ENCODE measurements around the gene MRPS16. TPM values are rescaled to one million over a fixed set of nuclear protein-coding genes. Genes with fewer than 3 reads are reported as not detected.

MRPS16 gene
- polyA plus RNA-seq, 4 donors, result 57.0 to 85.6 (median 75.6) TPM

DNA sequence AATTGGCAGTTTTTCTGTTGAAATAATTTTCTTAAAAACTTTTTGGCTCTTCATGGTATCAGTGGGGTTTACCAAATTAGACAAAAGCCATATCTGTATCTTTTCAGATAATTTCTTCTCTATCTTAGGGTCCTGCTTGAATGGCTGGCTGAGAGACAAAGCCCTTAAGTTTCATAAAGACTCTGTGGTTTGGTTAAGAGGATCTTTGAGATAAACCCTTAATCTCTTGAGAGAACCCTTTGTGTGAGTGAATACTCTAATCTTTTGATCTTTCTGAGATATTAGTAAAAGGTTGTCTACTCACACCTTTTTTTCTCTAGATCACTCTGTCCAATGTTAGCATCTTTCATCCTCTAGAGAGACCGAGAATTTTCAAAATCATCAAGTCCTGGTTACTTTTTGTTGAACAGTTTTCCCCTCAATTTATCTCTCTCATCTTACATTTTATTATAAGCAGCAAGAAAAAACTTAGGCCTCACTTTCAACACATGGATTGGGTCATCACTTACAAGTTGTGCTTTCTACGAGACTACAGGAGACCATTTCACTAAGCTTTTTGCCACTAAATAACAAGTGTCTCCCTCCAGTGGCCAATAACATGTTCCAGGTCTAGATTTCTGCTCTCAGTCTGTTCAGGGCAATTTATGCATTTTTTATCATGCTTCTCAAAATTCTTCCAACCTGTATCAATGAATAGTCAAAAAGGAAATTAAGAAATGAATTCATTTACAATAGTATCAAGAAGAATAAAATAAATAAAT is 33.8 kb downstream of the MRPS16 start:
- Histone ChIP-seq H3K27me3 (ENCODE audit: control insufficient read depth in 3 of 3, insufficient read depth in 3 of 3, low read length in 3 of 3) (no peaks in the 10 kb centered on the region), H3K36me3 (ENCODE audit: control insufficient read depth in 3 of 3, insufficient read depth in 2 of 3, low read depth in 1 of 3, low read length in 3 of 3) (peaks cover 2 to 6% (median 6%) of the 10 kb centered on the region in 3 donors), H3K9me3 (ENCODE audit: control insufficient read depth in 2 of 2, insufficient read depth in 1 of 2, low read depth in 1 of 2, low read length in 1 of 2) (no peaks in the 10 kb centered on the region), H3K27ac (ENCODE audit: low read depth in 1 of 3, low read length in 2 of 3) (no peak overlapping the region), H3K4me1 (ENCODE audit: control insufficient read depth in 3 of 3, insufficient read depth in 2 of 3, low read depth in 1 of 3, low read length in 2 of 3) (no peaks in the 10 kb centered on the region), H3K4me3 (ENCODE audit: low read depth in 1 of 3, low read length in 3 of 3) (no peak overlapping the region)
- WGBS, 3 donors, result 91 to 93% (median 91%) methylated on average over 2 of the region's 2 CpGs
- FAIRE-seq (no peak), DNase-seq (peak; percentile 5 to 16)

DNA sequence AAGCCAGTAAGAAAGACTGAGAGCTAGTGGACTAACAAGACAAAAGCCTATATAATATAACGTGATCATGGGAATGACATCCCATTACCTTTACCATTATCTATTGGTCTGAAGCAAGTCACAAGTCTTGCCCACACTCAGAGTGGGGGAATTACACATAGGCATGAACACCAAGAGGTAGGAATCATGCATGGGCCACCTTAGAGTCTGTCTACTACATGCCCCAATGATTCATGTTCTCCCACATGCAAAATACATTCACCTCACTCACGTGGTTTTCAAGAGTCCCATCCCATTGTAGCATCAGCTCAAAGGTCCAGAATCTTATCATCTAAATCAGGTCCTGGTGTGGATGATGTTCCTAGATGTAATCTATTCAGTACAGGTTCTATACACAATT is 34.8 kb downstream of the MRPS16 start:
- no peak overlapping the region for H3K4me3 ChIP-seq (ENCODE audit: low read depth in 1 of 3, low read length in 3 of 3)
- peaks cover 2 to 10% (median 4%) of the 10 kb centered on the region in 3 donors for H3K36me3 ChIP-seq (ENCODE audit: control insufficient read depth in 3 of 3, insufficient read depth in 2 of 3, low read depth in 1 of 3, low read length in 3 of 3)
- H3K9me3 ChIP-seq (ENCODE audit: control insufficient read depth in 2 of 2, insufficient read depth in 1 of 2, low read depth in 1 of 2, low read length in 1 of 2), result no peaks in the 10 kb centered on the region
- no peak overlapping the region for H3K27ac ChIP-seq (ENCODE audit: low read depth in 1 of 3, low read length in 2 of 3)
- no peak for FAIRE-seq
- H3K4me1 ChIP-seq (ENCODE audit: control insufficient read depth in 3 of 3, insufficient read depth in 2 of 3, low read depth in 1 of 3, low read length in 2 of 3), result no peaks in the 10 kb centered on the region
- H3K27me3 ChIP-seq (ENCODE audit: control insufficient read depth in 3 of 3, insufficient read depth in 3 of 3, low read length in 3 of 3), result no peaks in the 10 kb centered on the region
- DNase-seq, result no peak
- 87 to 96% (median 88%) methylated on average over 2 of the region's 2 CpGs for WGBS, 3 donors

DNA sequence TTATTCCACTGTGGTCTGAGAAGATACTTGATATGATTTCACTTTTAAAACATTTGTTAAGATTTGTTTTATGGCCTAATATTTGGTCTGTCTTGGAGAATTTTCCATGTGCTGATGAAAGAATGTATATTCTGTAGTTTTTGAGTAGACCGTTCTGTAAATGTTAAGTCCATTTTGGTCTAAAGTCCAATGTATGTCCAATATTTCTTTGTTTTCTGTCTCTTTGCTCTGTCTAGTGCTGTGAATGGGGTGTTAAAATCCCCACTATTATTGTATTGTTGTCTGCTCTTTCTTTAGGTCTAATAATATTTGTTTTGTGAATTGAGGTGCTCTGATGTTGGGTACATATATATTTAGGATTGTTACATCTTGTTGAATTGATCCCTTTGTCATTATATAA is 36.7 kb downstream of the MRPS16 start:
- H3K4me3 ChIP-seq (ENCODE audit: low read depth in 1 of 3, low read length in 3 of 3), result no peak overlapping the region
- no peak for DNase-seq
- no peaks in the 10 kb centered on the region for H3K27me3 ChIP-seq (ENCODE audit: control insufficient read depth in 3 of 3, insufficient read depth in 3 of 3, low read length in 3 of 3)
- no peaks in the 10 kb centered on the region for H3K4me1 ChIP-seq (ENCODE audit: control insufficient read depth in 3 of 3, insufficient read depth in 2 of 3, low read depth in 1 of 3, low read length in 2 of 3)
- H3K36me3 ChIP-seq (ENCODE audit: control insufficient read depth in 3 of 3, insufficient read depth in 2 of 3, low read depth in 1 of 3, low read length in 3 of 3), result peaks cover 2 to 10% (median 4%) of the 10 kb centered on the region in 3 donors
- WGBS, 3 donors, result 90 to 96% (median 94%) methylated on average over 1 of the region's 1 CpG
- no peak overlapping the region for H3K27ac ChIP-seq (ENCODE audit: low read depth in 1 of 3, low read length in 2 of 3)
- H3K9me3 ChIP-seq (ENCODE audit: control insufficient read depth in 2 of 2, insufficient read depth in 1 of 2, low read depth in 1 of 2, low read length in 1 of 2), result no peaks in the 10 kb centered on the region
- FAIRE-seq, result no peak

DNA sequence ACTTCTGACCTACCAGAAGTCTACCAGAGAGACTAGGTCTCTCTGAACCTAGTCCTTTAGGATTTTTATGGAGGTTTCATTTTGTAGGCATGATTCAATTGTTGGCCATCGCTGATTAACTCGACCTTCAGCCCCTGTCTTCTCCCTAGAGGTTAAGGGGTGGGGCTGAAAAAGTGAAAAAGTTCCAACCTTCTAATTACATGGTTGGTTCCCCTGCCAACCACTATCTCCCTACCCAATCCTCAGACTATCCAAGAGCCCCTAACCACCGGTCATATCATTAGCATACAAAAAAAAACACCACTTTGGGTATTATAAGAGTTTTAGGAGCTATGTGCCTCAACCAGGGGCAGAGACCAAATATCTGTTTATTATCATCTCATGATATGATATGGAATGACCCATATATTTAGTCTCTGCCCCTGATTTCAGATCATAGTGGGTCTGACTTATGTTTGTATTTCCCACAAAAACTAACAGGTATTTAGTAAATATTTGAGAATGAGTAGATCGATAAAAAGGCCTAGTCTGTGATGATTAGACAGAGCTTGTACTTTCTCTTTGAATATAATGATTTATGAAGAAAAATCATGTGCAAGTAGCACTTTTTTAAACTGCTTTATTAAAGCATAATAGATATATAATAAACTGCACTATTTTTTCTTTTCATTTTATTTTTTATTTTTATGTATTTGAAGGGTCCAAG is 41.2 kb downstream of the MRPS16 start:
- peak in 1 of 2 donors; percentile 9 for DNase-seq
- Histone ChIP-seq H3K4me1 (ENCODE audit: control insufficient read depth in 3 of 3, insufficient read depth in 2 of 3, low read depth in 1 of 3, low read length in 2 of 3) (no peaks in the 10 kb centered on the region), H3K27ac (ENCODE audit: low read depth in 1 of 3, low read length in 2 of 3) (no peak overlapping the region), H3K4me3 (ENCODE audit: low read depth in 1 of 3, low read length in 3 of 3) (no peak overlapping the region), H3K27me3 (ENCODE audit: control insufficient read depth in 3 of 3, insufficient read depth in 3 of 3, low read length in 3 of 3) (no peaks in the 10 kb centered on the region), H3K9me3 (ENCODE audit: control insufficient read depth in 2 of 2, insufficient read depth in 1 of 2, low read depth in 1 of 2, low read length in 1 of 2) (peaks cover 0 to 8% of the 10 kb centered on the region in 2 donors), H3K36me3 (ENCODE audit: control insufficient read depth in 3 of 3, insufficient read depth in 2 of 3, low read depth in 1 of 3, low read length in 3 of 3) (peaks cover 0 to 25% (median 3%) of the 10 kb centered on the region in 3 donors)
- no peak for FAIRE-seq
- 54 to 80% (median 64%) methylated on average over 4 of the region's 4 CpGs for WGBS, 3 donors

DNA sequence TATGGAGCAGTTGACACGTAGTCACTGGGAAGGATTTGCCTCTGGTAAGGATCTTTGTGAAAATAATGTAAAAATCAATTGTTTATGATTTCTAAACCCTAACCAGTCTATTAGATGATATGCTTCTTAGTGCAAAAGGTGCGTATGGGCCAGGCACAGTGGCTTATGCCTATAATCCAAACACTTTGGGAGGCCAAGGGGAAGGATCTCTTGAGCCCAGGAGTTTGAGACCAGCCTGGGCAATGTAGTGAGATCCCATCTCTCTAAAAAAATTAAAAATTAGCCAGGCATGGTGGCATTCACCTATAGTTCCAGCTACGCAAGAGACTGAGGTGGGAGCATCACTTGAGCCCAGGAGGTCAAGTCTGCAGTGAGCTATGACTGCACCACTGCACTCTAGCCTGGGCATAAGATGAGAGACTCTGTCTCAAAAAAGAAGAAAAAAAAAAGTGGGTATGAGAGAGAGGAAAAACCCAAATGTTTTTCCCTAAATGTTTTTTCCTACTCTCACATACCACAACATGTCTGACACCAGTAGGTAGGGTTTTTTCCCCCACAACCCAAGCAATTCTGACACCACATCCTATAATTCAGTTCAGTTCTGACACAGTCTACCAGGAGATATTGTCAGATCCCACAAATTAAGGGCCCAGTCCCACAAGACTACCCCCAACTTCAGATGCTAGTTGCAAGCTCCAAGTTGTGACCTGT is 41.9 kb downstream of the MRPS16 start:
- DNase-seq, result no peak
- FAIRE-seq, result no peak
- Histone ChIP-seq H3K27me3 (ENCODE audit: control insufficient read depth in 3 of 3, insufficient read depth in 3 of 3, low read length in 3 of 3) (no peaks in the 10 kb centered on the region), H3K4me1 (ENCODE audit: control insufficient read depth in 3 of 3, insufficient read depth in 2 of 3, low read depth in 1 of 3, low read length in 2 of 3) (no peaks in the 10 kb centered on the region), H3K9me3 (ENCODE audit: control insufficient read depth in 2 of 2, insufficient read depth in 1 of 2, low read depth in 1 of 2, low read length in 1 of 2) (peaks cover 0 to 14% of the 10 kb centered on the region in 2 donors), H3K36me3 (ENCODE audit: control insufficient read depth in 3 of 3, insufficient read depth in 2 of 3, low read depth in 1 of 3, low read length in 3 of 3) (peaks cover 0 to 27% (median 3%) of the 10 kb centered on the region in 3 donors), H3K27ac (ENCODE audit: low read depth in 1 of 3, low read length in 2 of 3) (no peak overlapping the region), H3K4me3 (ENCODE audit: low read depth in 1 of 3, low read length in 3 of 3) (no peak overlapping the region)
- WGBS, 3 donors, result 95 to 97% (median 95%) methylated on average over 3 of the region's 3 CpGs

DNA sequence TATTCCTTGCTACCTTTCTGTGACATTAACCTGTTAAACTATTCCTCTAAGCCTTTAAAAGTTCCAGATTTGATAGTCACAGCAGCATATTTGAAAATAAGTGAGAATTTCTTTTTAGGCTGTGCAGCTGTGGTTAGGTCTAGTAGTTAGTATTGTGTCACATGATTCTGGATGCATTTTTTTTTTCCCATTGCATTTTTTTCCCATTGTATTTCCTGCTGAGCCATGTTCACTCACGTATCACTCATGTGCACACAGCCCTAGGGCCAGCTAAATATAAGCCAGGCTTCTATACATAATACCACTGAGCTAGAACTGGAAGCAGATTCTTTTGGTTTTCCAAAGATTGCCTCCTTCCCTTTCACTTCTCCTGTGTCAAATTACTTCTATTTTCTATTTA is 42.7 kb downstream of the MRPS16 start:
- Histone ChIP-seq H3K27ac (ENCODE audit: low read depth in 1 of 3, low read length in 2 of 3) (peak overlapping the region in 1 of 3 donors; percentile 10), H3K9me3 (ENCODE audit: control insufficient read depth in 2 of 2, insufficient read depth in 1 of 2, low read depth in 1 of 2, low read length in 1 of 2) (peaks cover 0 to 14% of the 10 kb centered on the region in 2 donors), H3K36me3 (ENCODE audit: control insufficient read depth in 3 of 3, insufficient read depth in 2 of 3, low read depth in 1 of 3, low read length in 3 of 3) (peaks cover 0 to 27% (median 3%) of the 10 kb centered on the region in 3 donors), H3K27me3 (ENCODE audit: control insufficient read depth in 3 of 3, insufficient read depth in 3 of 3, low read length in 3 of 3) (no peaks in the 10 kb centered on the region), H3K4me3 (ENCODE audit: low read depth in 1 of 3, low read length in 3 of 3) (no peak overlapping the region), H3K4me1 (ENCODE audit: control insufficient read depth in 3 of 3, insufficient read depth in 2 of 3, low read depth in 1 of 3, low read length in 2 of 3) (no peaks in the 10 kb centered on the region)
- WGBS, 3 donors, result 79 to 86% (median 80%) methylated on average over 1 of the region's 1 CpG
- FAIRE-seq (no peak), DNase-seq (peak in 1 of 2 donors; percentile 32)

DNA sequence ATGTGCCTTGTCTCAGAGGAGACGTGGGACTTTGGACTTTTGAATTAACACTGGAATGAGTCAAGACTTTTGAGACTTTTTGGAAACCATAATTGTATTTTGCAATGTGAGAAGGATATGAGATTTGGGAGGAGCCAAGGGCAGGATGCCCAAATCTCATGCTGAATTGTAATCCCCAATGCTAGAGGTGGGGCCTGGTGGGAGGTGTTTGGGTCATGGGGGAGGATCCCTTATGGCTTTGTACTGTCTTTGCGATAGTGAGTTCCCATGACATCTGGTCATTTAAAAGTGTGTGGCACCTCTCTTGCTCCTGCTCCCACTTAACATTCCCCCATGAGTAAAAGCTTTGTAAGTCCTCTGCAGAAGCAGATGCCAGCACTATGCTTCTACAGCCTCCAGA is 44.6 kb downstream of the MRPS16 start:
- FAIRE-seq (no peak), DNase-seq (no peak)
- 73 to 93% (median 85%) methylated on average over 2 of the region's 2 CpGs for whole genome bisulfite sequencing, 3 donors
- peaks cover 0 to 14% of the 10 kb centered on the region in 2 donors for H3K9me3 ChIP-seq (ENCODE audit: control insufficient read depth in 2 of 2, insufficient read depth in 1 of 2, low read depth in 1 of 2, low read length in 1 of 2)
- H3K36me3 ChIP-seq (ENCODE audit: control insufficient read depth in 3 of 3, insufficient read depth in 2 of 3, low read depth in 1 of 3, low read length in 3 of 3), result peaks cover 0 to 26% (median 3%) of the 10 kb centered on the region in 3 donors
- no peaks in the 10 kb centered on the region for H3K27me3 ChIP-seq (ENCODE audit: control insufficient read depth in 3 of 3, insufficient read depth in 3 of 3, low read length in 3 of 3)
- H3K27ac ChIP-seq (ENCODE audit: low read depth in 1 of 3, low read length in 2 of 3), result no peak overlapping the region
- H3K4me3 ChIP-seq (ENCODE audit: low read depth in 1 of 3, low read length in 3 of 3), result no peak overlapping the region
- H3K4me1 ChIP-seq (ENCODE audit: control insufficient read depth in 3 of 3, insufficient read depth in 2 of 3, low read depth in 1 of 3, low read length in 2 of 3), result no peaks in the 10 kb centered on the region

DNA sequence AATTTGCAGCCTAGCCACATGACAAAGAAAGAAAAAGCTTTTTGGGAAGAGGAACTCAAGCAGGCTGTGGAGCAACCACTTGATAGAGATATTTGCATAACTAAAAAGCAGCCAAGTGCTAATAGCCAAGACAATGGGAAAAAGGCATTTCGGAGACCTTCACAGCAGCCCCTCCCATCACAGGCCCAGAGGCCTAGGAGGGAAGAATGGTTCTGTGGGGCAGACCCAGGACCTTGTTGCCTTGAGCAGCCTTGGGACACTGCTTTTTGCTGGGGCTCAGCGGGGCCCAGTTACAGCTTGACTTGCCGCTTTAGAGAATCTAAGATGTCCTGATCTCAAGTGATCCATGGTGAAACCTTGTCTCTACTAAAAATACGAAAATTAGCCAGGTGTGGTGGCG is 46.1 kb downstream of the MRPS16 start:
- FAIRE-seq (no peak), DNase-seq (no peak)
- Histone ChIP-seq H3K27ac (ENCODE audit: low read depth in 1 of 3, low read length in 2 of 3) (no peak overlapping the region), H3K4me1 (ENCODE audit: control insufficient read depth in 3 of 3, insufficient read depth in 2 of 3, low read depth in 1 of 3, low read length in 2 of 3) (no peaks in the 10 kb centered on the region), H3K9me3 (ENCODE audit: control insufficient read depth in 2 of 2, insufficient read depth in 1 of 2, low read depth in 1 of 2, low read length in 1 of 2) (peaks cover 0 to 14% of the 10 kb centered on the region in 2 donors), H3K4me3 (ENCODE audit: low read depth in 1 of 3, low read length in 3 of 3) (no peak overlapping the region), H3K27me3 (ENCODE audit: control insufficient read depth in 3 of 3, insufficient read depth in 3 of 3, low read length in 3 of 3) (no peaks in the 10 kb centered on the region), H3K36me3 (ENCODE audit: control insufficient read depth in 3 of 3, insufficient read depth in 2 of 3, low read depth in 1 of 3, low read length in 3 of 3) (peaks cover 0 to 28% (median 3%) of the 10 kb centered on the region in 3 donors)
- 98 to 99% (median 99%) methylated on average over 5 of the region's 5 CpGs for WGBS, 3 donors
